Fibroblast of the aortic adventitia (primary cell): ENCODE results near the gene CXorf65. TPM values are rescaled to one million over a fixed set of nuclear protein-coding genes. Genes with fewer than 3 reads are reported as not detected.

Experiments used
- DNase-seq: peaks from one replicate; pipeline ENCODE4 v3.0.0-alpha.2; 2010; ENCODE audit warnings: low read depth
- H3K4me3 ChIP-seq: 2 replicates; pipeline ENCODE4 v1.5.1; 2011; ENCODE audit warnings: low read depth, mild to moderate bottlenecking, control low read depth, low read length, moderate library complexity
- CTCF ChIP-seq: IDR thresholded peaks from 2 replicates; pipeline ENCODE4 v1.5.1; 2011; ENCODE audit warnings: mild to moderate bottlenecking, low read length, control low read depth, inconsistent platforms; ENCODE audit not compliant: insufficient read depth
- small RNA-seq: library from RNA; depleted of rRNA; stranded (forward); fragments of <200 nt; gene quantifications from one replicate; pipeline ENCODE3, GENCODE V24; 2012
- total RNA-seq: library from RNA; depleted of rRNA; stranded (reverse); fragments of >200 nt; gene quantifications from 2 replicates; pipeline ENCODE4 v1.2.3, GENCODE V29; 2012; ENCODE audit warnings: low replicate concordance

CXorf65 gene
- total RNA-seq, 1 donor = not detected

- peak; percentile 94 for DNase-seq
- H3K4me3 ChIP-seq = peak within 1 kb of the TSS; percentile 73
- TF ChIP-seq CTCF = no peak
These were observed 38.3 kb downstream of the CXorf65 start, which contains the start of gene SNX12 for GRCh38 chrX:71068044-71068918. SNX12 (minus strand) TSS chrX:71068334; CDS start chrX:71068306, 28 bp downstream.

- no peak for TF ChIP-seq CTCF
- peak overlapping the region; percentile 73 for H3K4me3 ChIP-seq
- no peak for DNase-seq
These were observed 38.9 kb downstream of the CXorf65 start for GRCh38 chrX:71067712-71068043.

- H3K4me3 ChIP-seq = peak overlapping the region; percentile 73
- no peak for DNase-seq
- TF ChIP-seq CTCF = no peak
These were observed 39.5 kb downstream of the CXorf65 start for GRCh38 chrX:71067089-71067488.

GRCh38 chrX:71060127-71060526 is 46.4 kb downstream of the CXorf65 start:
- TF ChIP-seq CTCF = no peak
- H3K4me3 ChIP-seq = no peak overlapping the region
- no peak for DNase-seq

- H3K4me3 ChIP-seq = no peak overlapping the region
- no peak for TF ChIP-seq CTCF
- no peak for DNase-seq
These were observed 48.6 kb downstream of the CXorf65 start for GRCh38 chrX:71057848-71058530.

- peak; percentile 74 for DNase-seq
- no peak for TF ChIP-seq CTCF
- no peak overlapping the region for H3K4me3 ChIP-seq
These were observed 49.7 kb downstream of the CXorf65 start for GRCh38 chrX:71056867-71057266.

Small RNAs within 50 kb of the gene (small RNA-seq; reads per million reads assigned to genes)
- gene CXorf65 = not detected

Other genes starting within 250 kb of the CXorf65 start
- gene TEX11, start 198.0 kb downstream of the CXorf65 start, total RNA-seq = not detected in 2 replicates
- not detected in 2 replicates for gene SLC7A3, start 175.6 kb downstream of the CXorf65 start, total RNA-seq
- 61.7 and 64.1 TPM in 2 replicates for gene SNX12, start 38.4 kb downstream of the CXorf65 start, total RNA-seq
- gene FOXO4, start 10.9 kb downstream of the CXorf65 start, total RNA-seq = 4.2 and 75.8 TPM in 2 replicates
- gene IL2RG, start 4.8 kb upstream of the CXorf65 start, total RNA-seq = not detected in 2 replicates
- 12.4 and 24.3 TPM in 2 replicates for gene MED12, start 11.9 kb upstream of the CXorf65 start, total RNA-seq
- gene NLGN3, start 38.1 kb upstream of the CXorf65 start, total RNA-seq = 1.5 and 4.2 TPM in 2 replicates
- not detected in 2 replicates for gene GJB1, start 116.5 kb upstream of the CXorf65 start, total RNA-seq
- 10.6 and 20.3 TPM in 2 replicates for gene ZMYM3, start 147.4 kb upstream of the CXorf65 start, total RNA-seq
- 330 and 444 TPM in 2 replicates for gene NONO, start 176.9 kb upstream of the CXorf65 start, total RNA-seq
- 2.6 and 6.2 TPM in 2 replicates for gene ITGB1BP2, start 195.0 kb upstream of the CXorf65 start, total RNA-seq